Measurements from ENCODE around the gene NEDD9.
A peak's percentile ranks its signal among the peaks of the same experiment; 100 is the strongest.

Gene NEDD9, protein sequence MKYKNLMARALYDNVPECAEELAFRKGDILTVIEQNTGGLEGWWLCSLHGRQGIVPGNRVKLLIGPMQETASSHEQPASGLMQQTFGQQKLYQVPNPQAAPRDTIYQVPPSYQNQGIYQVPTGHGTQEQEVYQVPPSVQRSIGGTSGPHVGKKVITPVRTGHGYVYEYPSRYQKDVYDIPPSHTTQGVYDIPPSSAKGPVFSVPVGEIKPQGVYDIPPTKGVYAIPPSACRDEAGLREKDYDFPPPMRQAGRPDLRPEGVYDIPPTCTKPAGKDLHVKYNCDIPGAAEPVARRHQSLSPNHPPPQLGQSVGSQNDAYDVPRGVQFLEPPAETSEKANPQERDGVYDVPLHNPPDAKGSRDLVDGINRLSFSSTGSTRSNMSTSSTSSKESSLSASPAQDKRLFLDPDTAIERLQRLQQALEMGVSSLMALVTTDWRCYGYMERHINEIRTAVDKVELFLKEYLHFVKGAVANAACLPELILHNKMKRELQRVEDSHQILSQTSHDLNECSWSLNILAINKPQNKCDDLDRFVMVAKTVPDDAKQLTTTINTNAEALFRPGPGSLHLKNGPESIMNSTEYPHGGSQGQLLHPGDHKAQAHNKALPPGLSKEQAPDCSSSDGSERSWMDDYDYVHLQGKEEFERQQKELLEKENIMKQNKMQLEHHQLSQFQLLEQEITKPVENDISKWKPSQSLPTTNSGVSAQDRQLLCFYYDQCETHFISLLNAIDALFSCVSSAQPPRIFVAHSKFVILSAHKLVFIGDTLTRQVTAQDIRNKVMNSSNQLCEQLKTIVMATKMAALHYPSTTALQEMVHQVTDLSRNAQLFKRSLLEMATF

DNA sequence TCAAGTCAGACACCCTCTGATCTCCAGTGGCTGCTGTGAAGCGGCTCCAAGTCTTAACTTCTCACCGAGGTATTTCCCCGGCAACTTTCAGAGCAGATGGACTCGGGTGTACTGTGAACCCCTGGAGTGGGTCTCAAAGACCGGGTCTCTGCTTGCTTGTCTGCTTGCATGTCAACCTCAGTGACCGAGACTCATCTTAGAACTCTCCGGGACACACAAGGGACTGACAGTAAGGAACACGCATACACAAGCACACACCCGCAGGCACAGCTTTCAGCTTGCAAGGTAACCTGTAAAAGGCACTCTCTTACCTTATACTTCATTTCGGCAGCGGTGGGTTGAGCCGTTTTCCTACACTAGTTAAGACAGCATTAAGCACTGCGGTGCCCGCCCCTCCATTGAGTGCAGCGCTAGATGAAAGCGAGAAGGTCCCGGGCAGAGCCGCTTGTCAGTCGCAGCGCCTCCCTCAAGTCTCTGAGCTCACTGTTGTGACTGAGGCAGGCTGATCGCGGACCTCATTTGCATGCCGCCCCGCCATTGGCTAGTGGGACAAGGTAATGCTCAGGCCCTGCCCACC lies at the start of gene NEDD9:
TSS of gene NEDD9 (minus strand) at position 476 of the 577 bp plus-strand sequence. CDS start at position 323, 153 bp downstream.
- DNase-seq = peak; percentile 62 to 91

DNA sequence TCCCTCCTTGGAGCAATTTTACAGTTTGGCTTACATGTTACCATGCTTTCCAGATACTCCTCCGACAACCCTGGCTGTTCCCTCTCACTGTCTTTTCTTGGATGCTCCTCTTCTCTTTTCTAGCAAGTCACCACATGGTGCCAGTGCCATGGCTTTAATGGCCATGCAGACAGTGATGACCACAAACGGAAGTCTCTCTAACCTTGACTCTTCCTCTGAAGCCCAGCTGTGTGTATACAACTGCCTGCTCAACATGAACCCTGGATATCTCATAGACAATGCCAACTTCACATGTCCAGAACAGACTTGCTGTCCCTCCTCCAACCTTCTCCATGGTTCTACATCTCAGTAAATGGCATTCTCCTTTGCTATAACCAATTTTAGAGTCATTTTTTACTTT lies 49.8 kb upstream of the NEDD9 start:
- no peak for DNase-seq

DNA sequence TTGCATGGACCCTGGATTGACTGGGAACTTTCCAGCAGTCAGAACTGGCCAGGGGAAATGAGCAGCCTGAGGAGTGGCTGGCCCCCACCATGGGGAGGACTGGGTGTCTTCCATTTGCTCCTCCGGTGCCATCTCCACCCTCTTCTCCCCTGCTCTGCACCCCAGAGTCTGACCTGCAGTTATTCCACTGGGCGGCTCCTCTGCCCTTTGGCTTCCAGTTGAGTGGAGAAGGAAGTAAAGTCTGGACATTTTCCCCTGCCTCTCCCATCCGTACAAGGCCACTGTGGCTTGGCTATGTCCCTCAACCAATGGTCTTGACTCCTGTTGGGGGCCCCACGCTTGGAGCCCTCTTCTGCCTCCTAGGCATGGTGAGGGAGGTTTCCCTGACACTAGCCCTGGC lies 47.9 kb upstream of the NEDD9 start:
- DNase-seq = no peak

DNA sequence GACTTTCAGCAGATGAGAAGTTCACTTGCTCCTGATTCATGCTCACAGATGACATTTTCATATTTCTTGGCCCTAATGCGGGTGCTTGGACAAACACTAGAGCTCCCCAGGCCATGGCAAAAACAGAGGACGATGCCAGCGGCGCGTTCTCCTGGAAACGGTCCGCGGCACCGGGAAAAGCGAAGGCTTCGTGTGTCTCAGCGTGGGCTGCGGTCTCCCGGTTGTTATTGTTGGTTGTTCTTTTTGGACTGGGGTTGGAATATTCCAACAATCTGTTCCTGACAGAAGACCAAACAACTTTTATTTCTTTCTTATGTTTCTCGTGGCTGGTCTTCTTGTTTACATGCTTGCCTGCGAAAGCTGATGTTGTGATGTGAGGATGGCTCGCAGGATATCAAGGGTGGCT lies 46.8 kb upstream of the NEDD9 start:
- no peak for DNase-seq

DNA sequence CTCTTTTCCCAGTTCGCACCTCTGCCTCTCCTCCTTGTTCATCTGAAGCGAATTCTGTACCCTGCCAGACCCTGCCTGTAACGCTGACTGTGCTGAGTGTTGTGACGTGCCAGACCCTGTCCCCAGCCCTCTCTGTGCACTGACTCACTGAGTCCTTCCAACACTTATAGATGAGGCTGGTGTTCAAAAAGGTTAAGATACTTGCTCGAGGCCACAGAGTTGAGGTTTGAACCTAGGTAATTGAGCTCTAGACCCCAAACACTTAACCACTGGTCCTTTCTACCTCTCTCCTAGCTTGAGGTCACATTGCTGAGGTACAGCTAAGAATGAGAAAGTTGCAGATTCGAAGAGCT lies 45.7 kb upstream of the NEDD9 start:
- DNase-seq = no peak

DNA sequence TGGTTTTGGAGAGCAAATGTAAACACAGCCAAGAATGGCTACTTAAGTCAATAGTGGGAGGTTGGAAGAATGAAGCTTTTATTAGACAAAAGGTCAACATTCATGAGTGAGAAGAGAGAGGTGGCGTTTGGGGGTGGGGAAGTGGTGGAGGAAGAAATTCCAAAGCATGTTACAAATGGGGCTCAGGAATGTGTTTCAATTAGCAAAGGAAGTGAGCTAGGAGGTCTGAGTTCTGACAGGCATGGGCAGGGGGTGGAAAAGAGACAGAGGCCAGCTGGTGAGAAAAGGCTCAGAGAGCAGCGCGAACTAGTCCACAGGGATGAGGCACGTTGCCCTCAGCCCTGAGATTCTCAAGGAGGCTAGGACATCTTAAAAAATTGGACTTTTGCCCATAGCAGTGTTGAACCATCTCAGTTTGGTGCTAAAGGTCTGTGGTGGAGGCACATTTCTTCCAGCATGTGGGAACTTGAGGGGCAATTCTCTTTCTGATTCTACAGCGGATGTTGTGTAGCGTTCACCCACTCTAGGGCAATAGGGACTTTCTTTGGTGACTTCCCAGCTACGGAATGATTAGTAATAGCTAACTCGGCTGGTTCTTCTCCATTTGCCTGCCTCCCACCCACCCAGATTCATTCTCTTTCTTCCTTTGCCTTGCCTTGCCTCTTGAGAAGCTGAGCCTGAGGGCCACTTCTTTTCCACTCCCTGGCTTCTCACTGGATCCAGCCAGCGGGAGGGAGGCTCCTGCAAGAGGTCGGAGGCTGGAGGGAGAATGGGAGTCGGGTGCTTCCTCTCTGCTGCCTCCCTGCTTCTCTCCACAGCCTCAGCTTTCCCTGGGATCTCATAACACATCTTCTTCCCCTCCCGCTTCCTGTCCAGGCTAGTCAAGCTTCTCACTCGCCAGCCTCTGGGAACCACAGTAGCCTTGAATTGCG lies 45.1 kb upstream of the NEDD9 start:
- no peak for DNase-seq

DNA sequence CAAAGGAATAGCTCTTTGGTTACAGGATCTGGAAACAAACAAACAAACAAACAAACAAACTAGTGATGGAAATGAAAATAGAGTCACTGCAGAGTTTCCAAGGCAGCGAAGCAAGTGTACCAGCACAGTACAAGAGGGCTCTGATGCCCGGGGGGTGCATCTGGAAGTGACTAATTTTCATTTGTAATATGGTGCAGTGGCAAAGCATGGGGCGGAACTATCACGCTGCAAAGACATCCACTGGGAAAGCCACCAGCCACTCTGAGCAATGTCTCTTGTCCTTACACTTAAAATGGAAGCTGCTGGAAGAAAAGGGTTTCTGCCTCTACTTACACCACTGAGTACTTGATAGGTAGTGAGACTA lies 44.4 kb upstream of the NEDD9 start:
- no peak for DNase-seq

DNA sequence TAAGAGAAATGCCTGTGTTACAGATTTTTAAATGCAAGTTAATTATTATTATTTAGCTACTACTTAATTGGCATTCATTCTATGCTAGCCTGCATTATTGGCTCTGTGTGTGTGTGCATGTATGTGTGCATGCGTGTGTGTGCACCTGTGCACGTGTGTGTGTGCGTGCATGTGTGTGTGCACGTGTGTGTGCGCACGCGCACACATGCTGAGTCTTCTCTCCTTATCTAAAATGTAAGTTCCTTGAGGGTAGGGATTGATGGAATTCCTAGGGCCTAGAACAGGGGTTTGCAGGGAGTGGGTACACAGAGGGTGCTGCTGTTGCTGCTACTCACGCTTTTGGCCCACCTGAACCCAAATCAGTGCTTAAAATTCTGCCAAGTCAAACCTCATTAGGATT lies 43.8 kb upstream of the NEDD9 start:
- no peak for DNase-seq

DNA sequence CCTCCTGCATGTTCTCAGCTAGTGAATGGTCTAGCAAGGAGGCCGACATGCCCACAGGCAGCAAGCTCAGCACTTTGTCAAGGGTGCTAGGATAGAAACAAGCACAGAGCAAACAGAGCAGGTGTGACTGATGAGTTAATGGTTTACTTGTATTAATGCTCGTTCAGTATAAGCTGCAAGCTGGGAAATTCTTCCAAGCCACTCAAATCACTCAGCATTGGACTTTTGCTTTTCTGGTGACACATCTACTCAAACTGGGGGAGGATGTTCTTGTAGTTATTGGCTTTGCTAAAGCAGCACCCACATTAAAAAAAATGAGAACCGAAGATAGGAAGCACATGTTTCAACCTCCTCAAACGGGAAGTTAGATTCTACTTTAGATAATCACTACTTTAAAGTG lies 43.1 kb upstream of the NEDD9 start:
- DNase-seq = no peak

DNA sequence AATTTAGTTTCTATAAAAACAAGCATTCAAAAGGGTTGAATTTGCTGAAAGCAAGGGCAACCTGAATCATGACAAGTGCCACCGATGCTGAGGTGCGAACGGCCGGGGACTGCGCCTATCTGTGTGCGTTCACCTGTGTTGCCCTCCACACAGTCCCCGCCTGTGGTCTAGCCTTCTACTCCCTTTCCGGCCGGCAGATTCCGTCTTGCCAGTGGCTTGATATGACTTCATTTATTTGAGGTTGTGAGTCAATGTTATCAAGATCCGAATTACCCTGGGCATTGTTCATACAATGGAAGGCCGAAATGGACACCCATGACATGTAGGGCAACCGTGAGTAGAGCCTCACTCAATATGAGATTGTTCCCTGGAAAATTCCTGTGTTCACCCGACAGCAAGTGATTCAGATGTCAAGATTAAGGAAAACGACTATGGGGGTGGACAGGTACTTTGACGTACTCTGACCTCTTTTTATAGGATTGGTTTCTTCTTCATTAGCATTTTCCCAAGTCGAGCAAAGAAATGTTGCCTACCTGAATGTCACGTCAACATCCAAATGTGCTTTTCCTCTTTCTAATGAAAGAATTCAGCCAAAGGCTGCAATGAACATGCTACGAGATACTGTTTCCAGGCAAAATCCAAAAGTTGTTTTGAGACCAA lies 41.1 kb upstream of the NEDD9 start:
- no peak for DNase-seq

DNA sequence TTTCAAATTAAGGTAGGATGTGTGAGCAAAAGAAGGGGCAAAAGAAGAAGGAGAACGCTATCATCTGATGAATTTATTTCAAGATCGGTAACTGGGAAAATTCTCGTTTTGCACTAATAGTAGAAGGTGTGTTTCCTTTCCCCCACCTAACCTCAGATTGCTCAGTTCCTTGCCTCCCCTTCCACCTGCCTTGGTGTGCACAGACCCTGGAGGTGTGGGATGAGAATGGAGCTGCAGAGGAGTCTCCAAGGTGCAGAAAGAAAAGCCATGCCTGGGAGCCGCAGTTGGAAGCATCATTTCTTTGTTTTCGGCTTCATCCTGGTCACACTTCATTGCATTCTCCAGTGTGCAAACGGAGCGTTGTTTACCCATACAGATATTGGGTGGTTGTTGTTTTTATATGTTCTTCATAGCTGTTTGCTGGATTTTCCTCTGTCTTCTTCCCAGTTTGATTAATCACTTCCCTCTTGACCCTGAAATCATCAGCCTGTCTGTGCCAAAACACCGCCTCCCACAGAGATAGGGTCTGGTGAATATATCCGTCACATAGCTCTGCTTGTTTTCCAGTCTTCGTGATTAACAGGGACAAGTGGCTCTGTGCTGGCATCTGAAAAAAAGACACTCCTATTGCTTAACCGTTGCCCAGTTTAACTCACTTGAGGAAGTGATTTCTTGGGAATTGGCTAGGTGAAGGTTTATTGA lies 40.2 kb upstream of the NEDD9 start:
- no peak for DNase-seq

DNA sequence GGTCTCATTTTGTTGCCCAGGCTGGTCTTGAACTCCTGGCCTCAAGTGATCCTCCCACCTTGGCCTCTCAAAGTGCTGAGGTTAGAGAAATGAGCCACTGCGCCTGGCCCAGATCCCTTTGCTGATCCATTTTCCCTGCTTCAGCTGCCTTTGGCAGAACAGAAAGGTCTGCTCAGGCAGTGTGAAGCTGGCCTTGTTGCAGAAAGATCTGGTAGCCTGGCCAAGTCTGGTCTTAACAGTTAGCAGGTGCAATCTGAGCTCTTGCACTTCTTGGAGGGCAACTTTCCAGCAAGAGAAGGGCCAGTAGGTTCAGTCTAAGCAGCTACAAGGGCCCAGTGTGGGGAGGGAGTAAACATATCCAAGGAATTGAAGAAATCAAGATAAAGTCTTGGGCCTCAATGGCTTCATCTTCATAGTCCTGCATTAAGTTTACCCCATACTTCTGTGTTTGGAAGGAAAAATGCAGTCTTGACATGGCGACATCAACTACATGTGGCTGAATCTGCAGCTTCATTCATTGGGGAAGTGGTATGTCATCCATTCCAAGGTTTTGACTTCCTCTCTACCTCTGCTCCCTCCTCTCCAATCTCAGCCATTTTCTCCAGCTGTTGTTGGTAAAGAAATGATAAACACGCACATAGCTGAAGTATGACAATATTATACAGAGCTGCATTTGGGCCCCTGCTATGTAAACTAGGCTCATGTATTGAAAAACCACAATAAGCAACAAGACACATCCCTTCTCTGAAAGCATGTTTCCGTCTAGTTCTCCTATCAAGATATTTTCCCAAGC lies 39.0 kb upstream of the NEDD9 start:
- DNase-seq = no peak

DNA sequence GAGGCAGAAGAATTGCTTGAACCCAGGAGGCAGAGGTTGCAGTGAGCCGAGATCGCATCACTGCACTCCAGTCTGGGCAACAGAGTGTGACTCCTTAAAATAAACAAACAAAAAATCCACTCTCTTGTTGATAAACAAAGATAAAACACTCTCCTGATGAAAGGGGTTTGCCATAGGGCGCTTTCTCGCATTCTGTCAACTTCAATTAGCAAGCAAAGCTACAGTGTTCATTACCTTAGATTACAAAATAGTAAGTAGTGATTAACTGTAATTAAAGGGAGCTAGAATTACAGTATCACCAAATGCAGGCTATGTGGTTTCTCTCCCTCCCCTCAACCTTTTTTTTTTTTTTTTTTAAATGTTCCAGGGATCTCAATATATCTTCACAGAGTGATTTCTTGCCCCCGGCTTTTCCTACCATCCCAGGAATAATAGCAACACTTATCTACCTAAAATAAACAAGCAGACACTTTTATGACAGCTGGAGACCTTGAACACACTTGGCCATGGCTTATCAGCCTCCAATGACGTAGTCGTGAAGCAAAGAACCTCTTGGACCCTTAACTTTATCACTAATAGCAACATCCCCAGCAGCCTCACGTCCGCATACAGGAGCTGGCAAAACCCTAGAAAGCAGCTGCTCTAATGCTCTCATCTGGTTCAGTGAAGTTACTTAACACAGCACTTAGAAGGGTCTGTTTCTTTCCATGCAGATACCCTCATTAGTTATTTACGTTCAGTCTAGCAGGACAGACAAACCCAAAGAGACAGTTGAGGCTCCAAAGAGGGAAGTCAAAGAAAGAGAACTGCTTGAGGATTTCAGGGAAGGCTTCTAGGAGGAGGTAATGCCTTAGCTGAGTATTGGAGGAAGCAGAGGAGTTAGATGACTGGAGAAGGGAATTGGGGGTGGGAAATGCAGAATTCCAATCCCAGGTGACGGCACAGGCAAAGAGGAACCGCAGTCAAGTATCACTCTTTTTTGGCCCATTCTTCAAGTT lies 37.9 kb upstream of the NEDD9 start:
- DNase-seq = no peak

DNA sequence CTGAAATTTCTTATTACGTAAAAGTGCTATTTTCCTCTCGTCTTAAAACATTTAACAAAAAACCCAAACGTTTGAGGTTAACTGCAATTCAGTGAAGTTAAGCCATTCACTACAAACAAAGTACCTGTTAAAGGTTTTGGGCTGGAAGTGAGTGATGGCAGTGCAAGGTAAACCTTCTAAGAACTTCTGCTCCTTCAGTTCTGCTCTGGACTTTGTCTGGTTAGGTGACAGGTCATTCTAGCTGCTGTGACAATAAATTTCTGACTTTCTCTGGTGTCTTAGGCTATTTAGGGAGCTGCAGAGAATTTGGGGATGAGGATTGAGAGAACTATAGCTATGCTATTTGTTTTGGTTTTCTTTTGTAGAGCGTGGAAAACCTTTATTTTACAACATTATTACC lies 36.5 kb upstream of the NEDD9 start:
- no peak for DNase-seq

DNA sequence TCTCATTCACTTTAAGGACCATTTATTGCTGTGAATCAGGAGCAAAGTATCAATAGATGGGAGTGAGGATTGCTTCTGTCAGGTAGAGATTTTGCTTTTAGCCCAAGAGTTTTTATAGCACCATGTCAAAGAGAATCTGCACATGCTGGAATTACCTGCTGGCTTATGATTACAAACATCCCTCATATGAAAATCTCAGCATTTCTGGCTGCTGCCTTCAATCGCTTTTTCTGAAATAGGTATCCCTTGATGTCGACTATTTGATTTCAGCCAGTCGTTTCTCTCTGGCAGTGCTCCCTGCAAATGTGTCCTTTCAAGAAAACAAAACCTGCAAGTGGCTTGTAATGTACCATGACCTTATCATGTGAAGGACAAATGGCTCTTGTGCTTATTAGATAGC lies 34.5 kb upstream of the NEDD9 start:
- no peak for DNase-seq

DNA sequence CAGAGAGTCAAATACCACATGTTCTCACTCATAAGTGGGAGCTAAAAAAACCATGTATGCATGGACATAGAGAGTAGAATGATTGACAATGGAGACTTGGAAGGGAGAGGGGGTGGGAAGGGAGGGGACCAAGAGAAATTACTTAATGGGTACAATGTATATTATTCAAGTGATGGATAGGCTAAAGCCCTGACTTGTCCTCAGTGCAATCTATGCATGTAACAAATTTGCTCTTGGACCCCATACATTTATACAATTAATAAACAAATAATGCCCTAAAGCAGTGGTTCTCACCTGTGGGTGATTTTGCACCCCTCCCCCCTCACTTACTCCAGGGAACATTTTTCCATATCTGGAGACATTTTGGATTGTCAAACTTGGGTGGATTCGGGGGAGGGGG lies 33.5 kb upstream of the NEDD9 start:
- no peak for DNase-seq

DNA sequence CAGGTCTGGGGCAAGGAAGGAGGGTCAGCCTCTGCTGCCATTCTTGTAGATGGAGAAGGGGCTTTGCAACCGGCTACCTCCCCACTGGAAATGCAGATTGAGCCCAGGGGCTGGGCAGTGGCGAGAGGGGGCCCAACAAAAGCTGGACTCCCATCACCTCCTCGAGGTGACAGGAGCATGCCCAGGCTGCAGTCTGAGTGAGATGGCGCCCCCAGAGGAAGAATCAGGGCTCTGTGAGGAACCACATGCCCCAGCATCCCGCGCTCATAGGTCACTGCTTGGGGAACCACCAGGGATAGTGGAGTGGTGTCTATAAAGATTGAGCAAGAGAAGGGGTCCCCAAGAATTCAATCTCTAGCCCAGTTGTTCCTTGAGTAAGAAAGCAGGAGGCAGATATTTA lies 31.6 kb upstream of the NEDD9 start:
- no peak for DNase-seq

DNA sequence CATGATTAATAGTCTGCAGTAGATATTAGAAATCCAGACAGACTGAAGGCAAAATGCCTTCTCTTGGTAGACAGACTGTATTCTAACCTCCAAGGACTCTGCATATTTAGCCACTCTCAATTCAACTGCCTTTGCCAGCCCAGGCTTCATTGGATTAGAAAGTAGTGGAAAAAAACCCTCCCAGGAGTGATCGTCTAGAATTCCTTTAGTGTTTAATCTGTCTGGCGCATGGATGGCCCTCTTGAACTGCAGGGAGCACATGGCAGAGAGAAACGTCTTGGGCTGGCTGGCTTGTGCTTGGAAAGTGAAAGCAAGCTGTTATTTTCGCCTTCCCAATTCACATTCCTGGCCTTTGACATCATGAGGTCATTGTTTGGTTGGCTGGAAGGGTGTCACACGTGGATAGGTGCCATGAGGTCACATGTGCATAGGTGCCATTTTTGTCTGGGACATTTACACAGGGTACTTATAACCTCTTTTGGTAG lies 30.9 kb upstream of the NEDD9 start:
- no peak for DNase-seq

DNA sequence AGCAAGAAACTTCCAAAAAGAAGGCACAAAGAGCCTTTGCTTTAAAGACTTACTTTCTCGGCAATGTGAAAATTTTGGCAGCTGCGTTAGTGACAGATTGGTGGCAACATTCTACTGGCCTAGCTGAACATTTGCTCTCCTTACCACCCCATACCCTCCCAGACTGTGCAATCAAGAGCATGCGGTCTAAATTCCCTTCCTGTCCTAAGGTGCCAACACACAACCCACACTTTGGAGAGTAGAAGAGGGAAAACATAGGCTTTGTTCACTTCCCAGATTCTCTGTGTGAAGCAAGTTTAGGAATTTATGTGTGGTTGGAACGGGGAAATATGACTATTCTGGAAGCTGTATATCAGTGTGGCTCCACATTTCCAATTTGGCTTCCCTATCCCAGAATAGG lies 29.8 kb upstream of the NEDD9 start:
- no peak for DNase-seq
